Renal cortex interstitium (tissue), 11 donors: ENCODE data around the gene REPS2. TPM values are rescaled to one million over a fixed set of nuclear protein-coding genes. Genes with fewer than 3 reads are reported as not detected.
A peak's percentile ranks its signal among the peaks of the same experiment; 100 is the strongest.

Experiments used
- DNase-seq, 11 donors: peaks; one replicate each; pipeline ENCODE4 v3.0.0-alpha.2; 2013; ENCODE audit warnings: low read depth in 9 of 11, low spot score in 4 of 11; ENCODE audit errors: extremely low read depth in 1 of 11
- polyA plus RNA-seq, 3 donors: library from polyadenylated mRNA; unstranded; fragments of 120-200 nt; gene quantifications; one replicate each; pipeline ENCODE4 v1.2.1, GENCODE V29; 2013; ENCODE audit not compliant: insufficient read length in 3 of 3

REPS2 gene
- polyA plus RNA-seq, 3 donors, result 11.8 to 20.3 (median 17.9) TPM

DNA sequence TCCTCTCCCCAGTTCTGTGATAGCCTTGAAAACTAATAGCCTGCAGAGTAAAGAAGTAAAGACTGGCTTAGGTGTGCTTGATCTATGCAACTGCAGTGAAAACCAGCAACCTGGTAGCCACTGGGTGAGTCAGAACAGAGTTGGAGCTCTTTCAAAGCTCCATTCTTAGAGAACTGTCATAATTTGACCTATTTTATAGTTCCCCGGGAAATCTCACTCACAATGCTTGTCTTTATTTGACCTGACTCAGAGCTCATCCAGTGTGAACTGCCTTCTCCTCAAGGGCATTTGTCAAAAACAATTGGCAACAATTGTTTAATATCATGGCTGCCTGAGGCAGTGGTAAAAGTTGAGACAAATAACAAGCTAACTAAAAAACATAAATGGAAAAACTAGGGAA lies 215.5 kb downstream of the REPS2 start:
- no peak for DNase-seq

- DNase-seq, result no peak
Observed at GRCh38 chrX:17164079-17164478, 217.6 kb downstream of the REPS2 start.

- no peak for DNase-seq
Observed at GRCh38 chrX:17164941-17165340, 218.5 kb downstream of the REPS2 start.

DNA sequence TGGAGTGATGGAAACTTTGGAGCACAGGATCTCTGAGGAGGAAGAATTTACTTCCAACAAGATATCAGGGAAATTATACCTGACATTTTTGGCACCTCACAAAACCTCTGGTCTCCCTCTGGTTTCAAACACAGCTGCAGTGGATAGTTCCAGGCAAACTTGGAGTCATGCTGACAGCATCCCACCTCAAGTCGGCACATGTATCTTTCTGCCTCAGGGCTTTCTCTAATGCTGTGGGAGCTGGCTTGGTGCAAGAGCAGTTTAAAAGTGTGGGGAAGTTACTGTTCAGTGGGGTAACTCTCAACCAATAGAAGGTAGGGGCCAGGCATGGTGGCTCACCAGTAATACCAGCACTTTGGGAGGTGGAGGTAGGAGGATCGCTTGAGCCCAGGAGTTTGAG lies 221.5 kb downstream of the REPS2 start:
- no peak for DNase-seq

DNA sequence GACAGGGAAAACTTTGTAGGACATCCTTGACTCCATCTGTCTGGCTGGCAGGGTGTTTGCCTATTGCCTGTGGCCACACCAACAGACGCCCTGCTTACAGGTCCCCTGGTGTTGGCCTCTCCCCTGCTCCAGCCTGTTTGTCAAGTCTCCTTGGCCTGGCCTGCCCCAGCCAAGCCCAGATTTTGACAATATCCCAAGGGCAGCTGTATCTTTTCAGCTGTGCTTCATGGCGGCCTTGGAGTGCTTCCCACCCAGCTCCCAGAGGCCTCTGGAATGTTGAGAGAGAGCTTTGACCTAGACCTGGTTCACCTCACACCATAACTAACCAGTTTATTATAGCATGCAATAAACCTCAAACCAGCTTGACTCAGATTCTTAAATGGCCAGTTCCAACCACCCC lies 224.5 kb downstream of the REPS2 start:
- DNase-seq, result peak in 7 of 11 donors; percentile 1 to 25 (median 14)

DNA sequence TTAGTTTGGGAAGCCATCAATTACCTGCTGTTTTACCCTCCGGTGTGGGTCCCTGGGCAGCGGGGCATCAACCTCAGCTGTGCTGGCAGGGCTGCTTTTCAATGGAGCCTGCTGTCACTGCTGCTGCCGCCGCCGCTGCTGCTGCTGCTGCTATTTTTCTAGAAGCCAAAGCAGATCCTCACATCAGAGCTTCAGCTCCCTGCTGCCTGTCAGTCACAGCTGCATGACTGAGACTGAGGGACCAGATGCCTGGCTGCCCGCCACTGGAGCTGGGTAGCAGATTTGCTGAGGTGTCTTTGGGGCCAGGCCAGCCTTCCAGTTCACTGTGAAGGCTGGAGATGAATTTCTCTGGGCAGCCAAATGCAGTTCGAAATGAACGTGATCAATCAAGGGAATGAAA lies 228.2 kb downstream of the REPS2 start:
- no peak for DNase-seq

GRCh38 chrX:17182317-17182716 lies 235.9 kb downstream of the REPS2 start:
- no peak for DNase-seq

GRCh38 chrX:17183566-17183965 lies 237.1 kb downstream of the REPS2 start:
- DNase-seq, result no peak

GRCh38 chrX:17185431-17185830 lies 239.0 kb downstream of the REPS2 start:
- DNase-seq, result no peak

DNA sequence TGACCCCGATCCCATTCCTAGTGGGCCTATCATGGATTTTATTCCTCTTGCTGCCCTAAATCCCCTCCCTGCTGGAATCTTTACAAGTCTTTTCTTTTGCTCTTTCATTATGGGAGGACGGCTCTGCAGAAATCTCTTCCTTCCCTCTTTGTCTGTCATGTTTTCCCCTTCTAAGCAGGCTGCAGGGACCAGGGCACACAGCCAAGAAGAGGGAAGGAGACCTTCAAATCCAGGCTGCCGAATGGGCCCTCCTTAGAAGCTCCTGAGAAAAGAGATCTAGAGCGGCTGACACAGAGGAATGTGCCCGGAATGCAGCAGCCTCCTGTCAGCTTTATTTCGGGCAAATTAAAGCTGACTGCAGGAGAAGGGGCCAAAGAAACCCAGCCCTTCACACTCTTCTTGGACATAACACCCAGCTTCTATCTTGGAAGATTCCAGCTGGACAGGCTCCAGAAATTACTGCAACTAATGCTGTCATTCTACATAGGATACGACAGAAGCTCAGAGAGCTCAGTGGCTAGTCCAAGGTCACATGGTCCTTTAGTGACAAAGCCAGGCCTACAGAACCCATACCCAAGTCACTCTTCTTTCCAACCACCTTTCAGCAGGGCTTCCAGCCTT lies 240.8 kb downstream of the REPS2 start:
- peak in 3 of 11 donors; percentile 2 to 13 (median 7) for DNase-seq

- DNase-seq, result no peak
Observed at GRCh38 chrX:17192106-17192505, 245.6 kb downstream of the REPS2 start.

Other genes with a start within 250 kb of the REPS2 start
- gene CTPS2, start 234.0 kb upstream of the REPS2 start, polyA plus RNA-seq, result 10 to 100 TPM; 34.8 to 43.6 (median 42.4) TPM
- gene SYAP1, start 227.0 kb upstream of the REPS2 start, polyA plus RNA-seq, result 10 to 100 TPM; 29.2 to 43.5 (median 39.5) TPM
- 10 to 100 TPM; 15.4 to 20.1 (median 19.8) TPM for gene TXLNG, start 160.2 kb upstream of the REPS2 start, polyA plus RNA-seq
- 100 to 1,000 TPM; 205 to 232 (median 206) TPM for gene RBBP7, start 76.3 kb upstream of the REPS2 start, polyA plus RNA-seq